Left renal pelvis (tissue), 4 donors: ENCODE data around the gene NAT14. TPM values are rescaled to one million over a fixed set of nuclear protein-coding genes. Genes with fewer than 3 reads are reported as not detected.
"Not testable (repeated sequence)": the region's sequence is repeated elsewhere in the genome, so short reads cannot be mapped to it uniquely, and the experiment has no call there.

ENCODE experiments used
- DNase-seq, 4 donors: peaks; one replicate each; pipeline ENCODE4 v3.0.0-alpha.2; 2013; ENCODE audit warnings: low read depth in 4 of 4, low spot score in 3 of 4
- polyA plus RNA-seq, 4 donors: library from polyadenylated mRNA; unstranded; fragments of 120-200 nt; gene quantifications; one replicate each; pipeline ENCODE4 v1.2.1, GENCODE V29; 2013; ENCODE audit not compliant: insufficient read length in 4 of 4

NAT14 gene
- polyA plus RNA-seq, 4 donors: 31.4 to 56.7 (median 46.4) TPM

DNA sequence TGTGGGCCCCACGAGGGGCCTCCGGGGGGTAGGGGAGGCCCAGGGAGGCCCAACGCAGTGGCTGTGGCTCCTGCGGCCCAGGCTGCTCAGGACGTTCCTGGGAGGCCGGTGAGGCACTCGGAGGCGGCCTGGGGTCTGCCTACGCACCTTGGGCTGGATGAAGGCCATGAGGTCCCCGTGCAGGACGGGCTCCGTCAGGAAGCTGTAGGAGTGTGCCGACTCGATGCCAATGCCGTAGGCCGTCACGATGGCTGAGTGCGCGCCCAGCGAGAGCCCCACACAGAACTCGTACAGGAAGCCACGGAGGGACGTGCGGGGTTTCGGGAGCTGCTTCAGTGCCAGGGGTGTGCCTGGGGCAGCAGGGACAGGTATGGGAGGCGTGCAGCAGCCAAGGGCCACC is 46.0 kb downstream of the NAT14 start:
- DNase-seq: no peak

DNA sequence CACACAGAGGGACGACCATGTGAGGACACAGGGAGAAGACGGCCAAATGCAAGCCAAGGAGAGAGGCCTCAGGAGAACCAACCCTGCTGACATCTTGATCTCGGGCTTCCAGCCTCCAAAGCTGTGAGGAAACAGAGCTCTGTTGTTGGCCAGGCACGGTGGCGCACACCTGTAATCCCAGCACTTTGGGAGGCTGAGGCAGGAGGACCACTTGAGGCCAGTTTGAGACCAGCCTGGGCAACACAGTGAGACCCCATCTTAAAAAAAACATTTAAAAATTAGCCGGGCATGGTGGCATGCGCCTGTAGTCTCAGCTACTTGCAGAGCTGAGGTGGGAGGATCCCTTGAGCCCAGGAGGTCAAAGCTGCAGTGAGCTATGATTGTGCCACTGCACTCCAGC is 49.3 kb downstream of the NAT14 start:
- not testable (repeated sequence) for DNase-seq

DNA sequence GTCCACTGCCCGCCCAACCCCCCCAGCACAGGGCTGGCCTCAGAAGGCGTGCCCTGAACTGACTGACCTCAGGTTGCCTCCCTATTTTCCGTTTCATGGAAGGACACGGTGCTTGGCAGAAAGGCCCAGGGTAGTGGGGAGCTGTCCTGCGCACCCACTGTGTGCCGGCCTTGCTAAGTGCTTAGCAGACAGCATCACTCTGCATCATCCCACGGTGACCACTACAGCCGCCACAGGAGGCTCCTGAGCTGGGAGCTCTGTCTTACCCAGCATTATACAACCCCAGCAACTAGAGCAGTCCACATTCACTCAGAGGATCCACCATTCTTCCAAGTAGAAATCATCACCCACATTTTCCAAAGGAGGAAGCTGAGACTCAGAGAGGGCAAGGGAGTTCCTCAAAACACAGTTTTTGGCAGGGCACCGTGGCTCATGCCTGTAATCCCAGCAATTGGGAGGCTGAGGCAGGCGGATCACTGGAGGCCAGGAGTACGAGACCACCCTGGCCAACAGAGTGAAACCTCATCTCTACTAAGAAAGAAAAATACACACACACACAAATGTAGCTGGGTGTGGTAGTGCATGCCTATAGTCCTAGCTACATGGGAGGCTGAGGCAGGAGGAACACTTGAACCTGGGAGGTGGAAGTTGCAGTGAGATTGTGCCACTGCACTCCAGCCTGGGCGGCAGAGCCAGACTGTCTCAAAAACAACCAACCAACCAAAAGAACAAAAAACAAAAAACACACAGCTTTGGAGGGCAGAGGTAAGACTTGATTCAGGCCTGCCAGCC is 50.4 kb downstream of the NAT14 start:
- DNase-seq: no peak

DNA sequence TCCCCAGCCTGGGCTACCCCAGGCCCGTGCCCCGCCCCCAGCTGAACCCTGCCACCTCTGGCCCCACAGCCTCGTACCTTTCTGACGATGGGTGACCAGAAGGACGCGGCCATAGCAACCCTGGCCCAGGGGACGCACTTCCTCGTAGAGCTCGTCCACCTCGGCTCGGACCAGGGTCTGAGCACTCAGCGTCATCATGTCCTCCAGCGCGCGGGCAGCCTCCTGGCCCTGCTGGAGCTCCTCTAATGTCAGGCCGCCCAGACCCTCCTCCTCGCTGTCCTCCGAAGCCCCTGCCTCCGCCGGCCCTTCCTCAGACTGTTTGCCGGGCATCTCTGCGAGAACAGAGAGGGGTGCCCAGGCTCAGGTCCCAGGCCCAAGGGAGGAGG is 51.0 kb downstream of the NAT14 start:
- no peak for DNase-seq

DNA sequence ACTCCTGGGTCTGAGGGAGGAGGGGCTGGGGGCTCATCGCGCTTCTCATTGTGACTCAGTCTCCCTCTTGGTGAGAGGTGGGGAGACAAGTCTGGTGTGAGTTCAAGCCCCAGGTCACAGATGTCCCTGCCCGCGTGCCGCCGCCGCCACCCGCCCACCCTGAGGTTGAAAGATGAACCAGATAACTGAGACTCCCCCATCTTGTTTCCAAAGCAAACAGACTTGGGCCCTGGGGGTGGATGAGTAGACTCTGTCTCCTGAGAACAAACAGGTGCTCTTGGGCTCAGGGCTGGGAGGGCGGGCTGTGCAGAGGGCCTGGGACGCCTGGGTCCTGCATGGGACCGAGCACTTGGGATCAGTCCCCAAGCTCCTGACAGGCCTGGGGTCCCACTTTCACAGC is 51.4 kb downstream of the NAT14 start:
- no peak for DNase-seq

Other genes with a start within 250 kb of the NAT14 start
- gene PPP6R1, start 226.2 kb upstream of the NAT14 start, polyA plus RNA-seq: 10 to 100 TPM; 30.0 to 58.5 (median 41.8) TPM
- 10 to 100 TPM; 20.7 to 46.5 (median 25.4) TPM for gene HSPBP1, start 205.1 kb upstream of the NAT14 start, polyA plus RNA-seq
- 10 to 100 TPM; 12.8 to 20.6 (median 15.5) TPM for gene BRSK1, start 201.2 kb upstream of the NAT14 start, polyA plus RNA-seq
- gene TMEM150B, start 159.8 kb upstream of the NAT14 start, polyA plus RNA-seq: 1 to 10 TPM in 2 of 4 donors, under 1 TPM in 2; 0.80 to 2.0 (median 1.0) TPM
- gene KMT5C, start 145.3 kb upstream of the NAT14 start, polyA plus RNA-seq: 10 to 100 TPM; 13.3 to 33.5 (median 17.0) TPM
- 1 to 10 TPM in 2 of 4 donors, under 1 TPM in 2; 0.49 to 1.5 (median 0.83) TPM for gene COX6B2, start 130.5 kb upstream of the NAT14 start, polyA plus RNA-seq
- gene GARIN5B, start 121.9 kb upstream of the NAT14 start, polyA plus RNA-seq: under 1 TPM; 0.13 to 0.31 (median 0.17) TPM
- 1 to 10 TPM in 2 of 4 donors, under 1 TPM in 2; 0.79 to 1.7 (median 1.1) TPM for gene IL11, start 114.7 kb upstream of the NAT14 start, polyA plus RNA-seq
- under 1 TPM in 2 of 4 donors, not detected in 2; 0.72 to 0.76 TPM for gene TMEM190, start 108.4 kb upstream of the NAT14 start, polyA plus RNA-seq
- 1 to 10 TPM in 1 of 4 donors, under 1 TPM in 3; 0.31 to 2.2 (median 0.49) TPM for gene TMEM238, start 100.9 kb upstream of the NAT14 start, polyA plus RNA-seq
- gene RPL28, start 99.3 kb upstream of the NAT14 start, polyA plus RNA-seq: 1,000 to 10,000 TPM in 2 of 4 donors, 100 to 1,000 TPM in 2; 965 to 1,435 (median 1,000) TPM
- 10 to 100 TPM; 42.3 to 56.0 (median 48.8) TPM for gene UBE2S, start 77.4 kb upstream of the NAT14 start, polyA plus RNA-seq
- under 1 TPM; 0.13 to 0.33 (median 0.22) TPM for gene SHISA7, start 41.9 kb upstream of the NAT14 start, polyA plus RNA-seq
- gene ISOC2, start 23.5 kb upstream of the NAT14 start, polyA plus RNA-seq: 10 to 100 TPM; 30.2 to 52.6 (median 33.0) TPM
- not detected for gene C19orf85, start 20.4 kb upstream of the NAT14 start, polyA plus RNA-seq
- gene ZNF628, start 8.6 kb upstream of the NAT14 start, polyA plus RNA-seq: 1 to 10 TPM; 2.1 to 5.3 (median 3.2) TPM
- gene SSC5D, start 3.2 kb downstream of the NAT14 start, polyA plus RNA-seq: 1 to 10 TPM; 1.9 to 7.0 (median 3.1) TPM
- gene SBK2, start 51.9 kb downstream of the NAT14 start, polyA plus RNA-seq: under 1 TPM; 0.36 to 0.96 (median 0.80) TPM
- gene SBK3, start 60.4 kb downstream of the NAT14 start, polyA plus RNA-seq: under 1 TPM in 1 of 4 donors, not detected in 3; 0.15 TPM
- 10 to 100 TPM; 12.8 to 22.2 (median 14.1) TPM for gene ZNF579, start 95.7 kb downstream of the NAT14 start, polyA plus RNA-seq
- 10 to 100 TPM; 19.0 to 24.4 (median 19.7) TPM for gene FIZ1, start 114.3 kb downstream of the NAT14 start, polyA plus RNA-seq
- gene ZNF524, start 115.1 kb downstream of the NAT14 start, polyA plus RNA-seq: 10 to 100 TPM in 1 of 4 donors, 1 to 10 TPM in 3; 4.6 to 13.3 (median 6.7) TPM
- 10 to 100 TPM in 1 of 4 donors, 1 to 10 TPM in 3; 6.8 to 13.0 (median 7.9) TPM for gene ZNF865, start 120.5 kb downstream of the NAT14 start, polyA plus RNA-seq
- gene ZNF784, start 139.4 kb downstream of the NAT14 start, polyA plus RNA-seq: 10 to 100 TPM in 2 of 4 donors, 1 to 10 TPM in 2; 5.3 to 14.2 (median 9.9) TPM
- gene ZNF580, start 155.8 kb downstream of the NAT14 start, polyA plus RNA-seq: 10 to 100 TPM; 36.3 to 63.9 (median 38.9) TPM
- 10 to 100 TPM; 19.1 to 32.4 (median 23.7) TPM for gene ZNF581, start 158.5 kb downstream of the NAT14 start, polyA plus RNA-seq
- 10 to 100 TPM; 14.5 to 29.6 (median 19.3) TPM for gene CCDC106, start 163.0 kb downstream of the NAT14 start, polyA plus RNA-seq
- gene U2AF2, start 169.8 kb downstream of the NAT14 start, polyA plus RNA-seq: 100 to 1,000 TPM; 146 to 227 (median 159) TPM
- 100 to 1,000 TPM in 2 of 4 donors, 10 to 100 TPM in 2; 66.6 to 152 (median 94.9) TPM for gene EPN1, start 190.0 kb downstream of the NAT14 start, polyA plus RNA-seq